ENCODE results near the gene MACROH2A2. TPM values are rescaled to one million over a fixed set of nuclear protein-coding genes. Genes with fewer than 3 reads are reported as not detected.
"Not testable (repeated sequence)": the region's sequence is repeated elsewhere in the genome, so short reads cannot be mapped to it uniquely, and the experiment has no call there.

The MACROH2A2 gene
- total RNA-seq, 1 experiment from 2014 or later: 42.5 TPM

GRCh38 chr10:70119197-70119596, 66.6 kb downstream of the MACROH2A2 start:
- H3K9me3 ChIP-seq (replicated peaks): 0 out of 2 replicates have a peak, but pooled peaks cover 5% of the 10 kb centered on the region
- H3K27ac ChIP-seq: no peak overlapping the region
- no peaks in the 10 kb centered on the region for H3K27me3 ChIP-seq (replicated peaks)
- DNase-seq (ENCODE audit: low read depth in 1 of 2, low spot score in 2 of 2): no peak
- H3K4me1 ChIP-seq (replicated peaks): peaks cover 10% of the 10 kb centered on the region
- no peak overlapping the region for H3K4me3 ChIP-seq
- H3K36me3 ChIP-seq: peaks cover 45% of the 10 kb centered on the region

GRCh38 chr10:70119623-70120022, 67.0 kb downstream of the MACROH2A2 start:
- Histone ChIP-seq H3K27me3 (replicated peaks) (no peaks in the 10 kb centered on the region), H3K36me3 (peaks cover 48% of the 10 kb centered on the region), H3K4me3 (no peak overlapping the region), H3K9me3 (replicated peaks) (0 out of 2 replicates have a peak, but pooled peaks cover 5% of the 10 kb centered on the region), H3K27ac (no peak overlapping the region), H3K4me1 (replicated peaks) (peaks cover 10% of the 10 kb centered on the region)
- no peak for DNase-seq (ENCODE audit: low read depth in 1 of 2, low spot score in 2 of 2)

GRCh38 chr10:70120417-70120816, 67.8 kb downstream of the MACROH2A2 start:
- H3K27me3 ChIP-seq (replicated peaks): no peaks in the 10 kb centered on the region
- no peak for DNase-seq (ENCODE audit: low read depth in 1 of 2, low spot score in 2 of 2)
- peaks cover 10% of the 10 kb centered on the region for H3K4me1 ChIP-seq (replicated peaks)
- no peak overlapping the region for H3K4me3 ChIP-seq
- H3K36me3 ChIP-seq: peaks cover 52% of the 10 kb centered on the region
- 0 out of 2 replicates have a peak, but pooled peaks cover 5% of the 10 kb centered on the region for H3K9me3 ChIP-seq (replicated peaks)
- H3K27ac ChIP-seq: no peak overlapping the region

- Histone ChIP-seq H3K4me3 (no peak overlapping the region), H3K36me3 (peaks cover 52% of the 10 kb centered on the region), H3K4me1 (replicated peaks) (peaks cover 10% of the 10 kb centered on the region), H3K9me3 (replicated peaks) (0 out of 2 replicates have a peak, but pooled peaks cover 2% of the 10 kb centered on the region), H3K27ac (no peak overlapping the region), H3K27me3 (replicated peaks) (no peaks in the 10 kb centered on the region)
- DNase-seq (ENCODE audit: low read depth in 1 of 2, low spot score in 2 of 2): no peak
These were observed 68.8 kb downstream of the MACROH2A2 start for GRCh38 chr10:70121281-70121949.

DNA sequence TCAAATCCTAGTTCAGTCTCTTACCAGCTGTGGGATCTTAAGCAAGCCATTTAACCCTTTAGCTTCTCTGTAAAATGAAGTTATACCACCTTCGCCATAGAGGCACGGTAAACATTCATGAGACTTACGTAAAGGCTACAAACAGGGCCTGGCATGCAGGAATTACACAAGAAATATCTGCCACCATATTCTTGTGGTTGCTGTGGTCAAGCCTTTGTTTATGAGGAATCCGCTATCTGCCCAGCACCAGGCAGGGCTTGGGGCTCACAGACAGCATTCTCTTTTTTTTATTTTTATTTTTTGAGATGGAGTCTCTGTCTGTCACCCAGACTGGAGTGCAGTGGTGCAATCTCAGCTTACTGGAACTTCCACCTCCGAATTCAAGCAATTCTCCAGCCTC, 70.1 kb downstream of the MACROH2A2 start:
- peaks cover 10% of the 10 kb centered on the region for H3K4me1 ChIP-seq (replicated peaks)
- no peak overlapping the region for H3K4me3 ChIP-seq
- no peaks in the 10 kb centered on the region for H3K9me3 ChIP-seq (replicated peaks)
- H3K36me3 ChIP-seq: peaks cover 55% of the 10 kb centered on the region
- H3K27ac ChIP-seq: no peak overlapping the region
- DNase-seq (ENCODE audit: low read depth in 1 of 2, low spot score in 2 of 2): peak in 1 of 2 experiments; percentile 15
- no peaks in the 10 kb centered on the region for H3K27me3 ChIP-seq (replicated peaks)

GRCh38 chr10:70123166-70123565, 70.5 kb downstream of the MACROH2A2 start:
- not testable (repeated sequence) for H3K4me1 ChIP-seq (replicated peaks); H3K9me3 ChIP-seq (replicated peaks); H3K4me3 ChIP-seq; H3K27ac ChIP-seq; H3K27me3 ChIP-seq (replicated peaks); DNase-seq (ENCODE audit: low read depth in 1 of 2, low spot score in 2 of 2)
- peaks cover 57% of the 10 kb centered on the region for H3K36me3 ChIP-seq

- no peak overlapping the region for H3K27ac ChIP-seq
- H3K36me3 ChIP-seq: peaks cover 57% of the 10 kb centered on the region
- no peaks in the 10 kb centered on the region for H3K9me3 ChIP-seq (replicated peaks)
- no peaks in the 10 kb centered on the region for H3K27me3 ChIP-seq (replicated peaks)
- DNase-seq (ENCODE audit: low read depth in 1 of 2, low spot score in 2 of 2): no peak
- peaks cover 10% of the 10 kb centered on the region for H3K4me1 ChIP-seq (replicated peaks)
- H3K4me3 ChIP-seq: no peak overlapping the region
These were observed 71.2 kb downstream of the MACROH2A2 start for GRCh38 chr10:70123817-70124216.

DNA sequence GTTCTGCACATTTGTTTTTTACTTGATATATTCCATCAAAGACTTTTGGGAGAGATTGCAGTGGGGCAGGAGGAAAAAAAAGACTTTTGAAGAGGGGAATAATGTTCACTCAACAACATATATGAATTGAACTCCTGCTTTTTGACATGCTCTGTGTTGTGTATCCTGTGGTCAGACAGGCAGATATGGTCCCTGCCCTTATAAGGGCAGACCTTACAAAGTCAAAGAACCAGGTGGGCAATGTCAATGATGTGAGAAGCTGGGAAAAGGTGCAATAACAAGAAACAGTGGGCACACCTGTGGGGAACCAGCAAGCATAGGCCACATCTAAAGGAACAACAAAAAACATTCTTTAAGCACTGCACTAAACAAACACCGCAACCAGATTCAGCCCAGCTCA, 71.8 kb downstream of the MACROH2A2 start:
- no peak for DNase-seq (ENCODE audit: low read depth in 1 of 2, low spot score in 2 of 2)
- no peaks in the 10 kb centered on the region for H3K9me3 ChIP-seq (replicated peaks)
- no peak overlapping the region for H3K27ac ChIP-seq

GRCh38 chr10:70124918-70125317, 72.3 kb downstream of the MACROH2A2 start:
- no peak for DNase-seq (ENCODE audit: low read depth in 1 of 2, low spot score in 2 of 2)
- no peak overlapping the region for H3K27ac ChIP-seq
- H3K9me3 ChIP-seq (replicated peaks): no peaks in the 10 kb centered on the region
- H3K4me3 ChIP-seq: no peak overlapping the region
- peaks cover 54% of the 10 kb centered on the region for H3K36me3 ChIP-seq
- no peaks in the 10 kb centered on the region for H3K27me3 ChIP-seq (replicated peaks)
- H3K4me1 ChIP-seq (replicated peaks): peaks cover 10% of the 10 kb centered on the region

More for the DNA sequence above, 71.8 kb downstream of the MACROH2A2 start:
- Histone ChIP-seq H3K36me3 (peaks cover 57% of the 10 kb centered on the region), H3K4me1 (replicated peaks) (peaks cover 10% of the 10 kb centered on the region), H3K4me3 (no peak overlapping the region), H3K27me3 (replicated peaks) (no peaks in the 10 kb centered on the region)

DNA sequence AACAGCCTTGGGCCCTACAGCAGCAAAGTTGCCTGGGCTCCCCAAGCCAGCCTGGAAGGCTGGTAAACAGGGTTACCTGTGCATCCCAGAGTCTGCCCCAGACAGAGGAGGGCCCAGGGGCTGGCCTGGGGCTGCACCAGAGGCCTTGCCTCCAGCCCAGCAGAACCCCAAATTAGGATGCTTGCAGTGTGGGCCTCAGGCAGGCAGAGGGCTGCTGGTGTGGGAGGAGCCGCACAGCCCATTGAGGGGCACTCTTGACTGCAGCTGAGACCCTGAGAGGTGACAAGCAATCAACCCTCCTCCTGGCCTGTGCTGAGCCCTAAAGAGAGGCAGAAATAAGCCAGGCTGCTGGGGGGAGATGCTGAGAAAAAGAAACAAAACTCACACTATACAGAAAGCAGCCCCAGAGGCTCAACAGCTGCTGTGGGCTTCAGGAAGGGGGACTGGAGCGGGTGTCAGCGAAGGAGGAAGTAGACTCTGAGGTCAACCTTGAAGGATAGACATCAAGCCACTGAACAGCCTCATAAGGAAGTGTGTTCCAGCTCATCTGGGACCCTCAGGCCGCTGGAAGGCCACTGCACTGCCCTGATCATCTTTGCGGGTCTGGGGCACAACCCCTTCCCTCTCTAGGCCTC, 73.4 kb downstream of the MACROH2A2 start:
- DNase-seq (ENCODE audit: low read depth in 1 of 2, low spot score in 2 of 2): no peak

GRCh38 chr10:70126700-70127395, 74.2 kb downstream of the MACROH2A2 start:
- Histone ChIP-seq H3K27ac (no peak overlapping the region), H3K27me3 (replicated peaks) (no peaks in the 10 kb centered on the region), H3K36me3 (peaks cover 49% of the 10 kb centered on the region), H3K4me3 (no peak overlapping the region), H3K4me1 (replicated peaks) (peaks cover 23% of the 10 kb centered on the region), H3K9me3 (replicated peaks) (no peaks in the 10 kb centered on the region)
- DNase-seq (ENCODE audit: low read depth in 1 of 2, low spot score in 2 of 2): no peak

More for the DNA sequence above, 73.4 kb downstream of the MACROH2A2 start:
- no peaks in the 10 kb centered on the region for H3K27me3 ChIP-seq (replicated peaks)
- no peak overlapping the region for H3K4me3 ChIP-seq
- no peaks in the 10 kb centered on the region for H3K9me3 ChIP-seq (replicated peaks)
- peaks cover 15% of the 10 kb centered on the region for H3K4me1 ChIP-seq (replicated peaks)
- H3K27ac ChIP-seq: no peak overlapping the region
- peaks cover 49% of the 10 kb centered on the region for H3K36me3 ChIP-seq

DNA sequence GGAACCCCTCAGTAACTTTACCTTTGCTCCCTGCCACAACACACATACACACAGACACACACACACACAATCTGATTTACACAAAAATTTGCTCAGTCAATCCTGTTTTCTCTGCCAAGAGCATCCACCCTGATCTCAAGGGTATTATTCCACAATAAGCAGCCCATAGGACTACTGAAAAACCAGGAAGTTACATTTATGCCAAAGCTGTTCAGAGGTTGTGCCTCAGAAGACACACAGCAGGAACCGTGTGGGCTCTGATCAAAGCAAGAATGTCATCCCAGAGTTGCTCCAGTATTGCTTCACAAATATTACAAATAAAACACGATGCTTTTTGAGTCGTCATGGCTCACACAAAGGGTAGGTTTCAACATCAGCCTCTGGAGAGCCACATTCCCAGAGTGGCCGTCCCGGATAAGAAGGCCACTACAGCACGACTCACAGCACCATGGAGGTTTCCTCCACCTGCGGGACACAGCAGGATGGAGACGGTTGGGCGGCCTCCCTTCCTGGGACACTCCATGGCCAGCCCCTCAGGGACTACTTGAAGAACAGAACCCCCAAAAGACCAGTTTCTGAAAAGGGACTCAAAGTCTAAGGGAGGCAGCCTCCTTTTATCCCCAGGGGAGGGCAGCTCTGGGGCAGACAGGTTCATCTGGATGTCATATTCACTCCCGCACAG, 78.4 kb downstream of the MACROH2A2 start:
- Histone ChIP-seq H3K27ac (no peak overlapping the region; the same call in 1 of the 2 replicates), H3K9me3 (replicated peaks) (no peaks in the 10 kb centered on the region), H3K4me3 (no peak overlapping the region), H3K36me3 (peaks cover 22% of the 10 kb centered on the region), H3K4me1 (replicated peaks) (peaks cover 30% of the 10 kb centered on the region), H3K27me3 (replicated peaks) (no peaks in the 10 kb centered on the region)
- no peak for DNase-seq (ENCODE audit: low read depth in 1 of 2, low spot score in 2 of 2)

- H3K27ac ChIP-seq: no peak overlapping the region
- H3K36me3 ChIP-seq: peaks cover 20% of the 10 kb centered on the region
- DNase-seq (ENCODE audit: low read depth in 1 of 2, low spot score in 2 of 2): no peak
- H3K27me3 ChIP-seq (replicated peaks): no peaks in the 10 kb centered on the region
- peaks cover 30% of the 10 kb centered on the region for H3K4me1 ChIP-seq (replicated peaks)
- no peaks in the 10 kb centered on the region for H3K9me3 ChIP-seq (replicated peaks)
- peak overlapping the region; percentile 55 for H3K4me3 ChIP-seq
These were observed 78.9 kb downstream of the MACROH2A2 start for GRCh38 chr10:70131560-70131937.

Measured in SJSA1 (cell line).